Ishikawa (cell line): ENCODE measurements around the gene IFI27.

ENCODE experiments used
- CREB1 ChIP-seq: IDR thresholded peaks from 2 replicates; pipeline ENCODE4 v1.6.1; 2012; ENCODE audit warnings: low read depth
- EGR1 ChIP-seq: IDR thresholded peaks from 2 replicates; pipeline ENCODE4 v1.6.1; 2012
- EP300 ChIP-seq: IDR thresholded peaks from 2 replicates; pipeline ENCODE4 v1.6.1; 2012; ENCODE audit warnings: borderline replicate concordance
- NFIC ChIP-seq: IDR thresholded peaks from 2 replicates; pipeline ENCODE4 v1.6.1; 2012
- RAD21 ChIP-seq: IDR thresholded peaks from 2 replicates; pipeline ENCODE4 v1.6.1; 2012; ENCODE audit warnings: low read depth
- ZBTB7A ChIP-seq: IDR thresholded peaks from 2 replicates; pipeline ENCODE4 v1.6.1; 2012; ENCODE audit warnings: low read depth

DNA sequence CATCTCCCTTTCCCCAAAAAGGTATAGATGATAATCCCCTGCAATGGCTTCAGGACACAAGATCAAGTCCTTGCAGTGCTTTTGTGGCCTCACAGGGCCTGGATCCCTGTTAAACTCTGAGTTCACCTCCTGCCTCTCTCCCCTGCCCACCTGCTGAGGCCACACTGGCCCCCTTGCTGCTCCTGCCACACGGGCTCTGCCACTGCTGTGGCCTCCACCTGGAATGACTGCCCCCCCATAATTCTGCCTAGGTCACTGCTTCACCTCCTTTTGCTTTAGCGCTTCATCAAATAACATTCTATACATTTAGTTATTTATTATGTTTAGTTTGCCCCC is 653 bp upstream of the IFI27 start:
- TF ChIP-seq NFIC = no peak
- no peak for TF ChIP-seq EP300
- no peak for TF ChIP-seq RAD21
- TF ChIP-seq CREB1 = no peak
- no peak for TF ChIP-seq ZBTB7A
- no peak for TF ChIP-seq EGR1
